Sigmoid colon (tissue), 4 donors: ENCODE results near the gene ASB2.

ENCODE experiments used
- EP300 ChIP-seq, 4 donors: sonication (generic); formaldehyde crosslinking; IDR thresholded peaks; one replicate each; pipeline ENCODE4 v1.6.1; 2017; ENCODE audit warnings: antibody characterized with exemption in 4 of 4
- POLR2A ChIP-seq, 2 donors: fragments of 450-650 bp; IDR thresholded peaks; one replicate each; pipeline ENCODE4 v1.6.1; 2016; ENCODE audit warnings: antibody characterized with exemption in 2 of 2, mild to moderate bottlenecking in 2 of 2, moderate library complexity in 2 of 2
- POLR2AphosphoS5 ChIP-seq, 4 donors: sonication (generic); formaldehyde crosslinking; IDR thresholded peaks; one replicate each; pipeline ENCODE4 v1.6.1; 2017; ENCODE audit warnings: antibody characterized with exemption in 4 of 4
- TF ChIP-seq, protein P1 (sequence below), 4 experiments: fragments of 450-650 bp in 3 of 4; fragments of 200-600 bp in 1 of 4; IDR thresholded peaks; one replicate each; pipeline ENCODE4 v1.5.1; 2016 to 2019; ENCODE audit warnings: antibody characterized with exemption in 4 of 4, mild to moderate bottlenecking in 3 of 4, moderate library complexity in 2 of 4

- TF ChIP-seq, protein P1, sequence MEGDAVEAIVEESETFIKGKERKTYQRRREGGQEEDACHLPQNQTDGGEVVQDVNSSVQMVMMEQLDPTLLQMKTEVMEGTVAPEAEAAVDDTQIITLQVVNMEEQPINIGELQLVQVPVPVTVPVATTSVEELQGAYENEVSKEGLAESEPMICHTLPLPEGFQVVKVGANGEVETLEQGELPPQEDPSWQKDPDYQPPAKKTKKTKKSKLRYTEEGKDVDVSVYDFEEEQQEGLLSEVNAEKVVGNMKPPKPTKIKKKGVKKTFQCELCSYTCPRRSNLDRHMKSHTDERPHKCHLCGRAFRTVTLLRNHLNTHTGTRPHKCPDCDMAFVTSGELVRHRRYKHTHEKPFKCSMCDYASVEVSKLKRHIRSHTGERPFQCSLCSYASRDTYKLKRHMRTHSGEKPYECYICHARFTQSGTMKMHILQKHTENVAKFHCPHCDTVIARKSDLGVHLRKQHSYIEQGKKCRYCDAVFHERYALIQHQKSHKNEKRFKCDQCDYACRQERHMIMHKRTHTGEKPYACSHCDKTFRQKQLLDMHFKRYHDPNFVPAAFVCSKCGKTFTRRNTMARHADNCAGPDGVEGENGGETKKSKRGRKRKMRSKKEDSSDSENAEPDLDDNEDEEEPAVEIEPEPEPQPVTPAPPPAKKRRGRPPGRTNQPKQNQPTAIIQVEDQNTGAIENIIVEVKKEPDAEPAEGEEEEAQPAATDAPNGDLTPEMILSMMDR (IDR thresholded peaks at IDR 0.05) = no peak
- TF ChIP-seq POLR2A (IDR thresholded peaks at IDR 0.05) (no peak), POLR2AphosphoS5 (IDR thresholded peaks at IDR 0.05) (no peak), EP300 (IDR thresholded peaks at IDR 0.05) (no peak)
These were observed 84.4 kb downstream of the ASB2 start for GRCh38 chr14:93891756-93892504.
